ENCODE measurements around the gene FAM98C. TPM values are rescaled to one million over a fixed set of nuclear protein-coding genes. Genes with fewer than 3 reads are reported as not detected.
A peak's percentile ranks its signal among the peaks of the same experiment; 100 is the strongest.

FAM98C gene
- total RNA-seq, 2 donors from 2014 or later = 21.8 to 25.8 TPM

GRCh38 chr19:38451036-38451435 is 48.1 kb downstream of the FAM98C start:
- H3K36me3 Mint-ChIP-seq = no peaks in the 10 kb centered on the region
- DNase-seq (ENCODE audit: low spot score) = no peak

GRCh38 chr19:38451629-38452028 is 48.7 kb downstream of the FAM98C start:
- Mint-ChIP-seq H3K4me3 (no peak overlapping the region), H3K36me3 (no peaks in the 10 kb centered on the region), H3K9me3 (no peaks in the 10 kb centered on the region), H3K27me3 (peaks cover 4 to 13% of the 10 kb centered on the region in 2 donors), H3K27ac (no peak overlapping the region), H3K4me1 (ENCODE audit: low read depth in 2 of 2) (peaks cover 0 to 4% of the 10 kb centered on the region in 2 donors)
- ATAC-seq (peak in 1 of 2 donors; percentile 23), DNase-seq (ENCODE audit: low spot score) (no peak)

More at GRCh38 chr19:38451036-38451435, 48.1 kb downstream of the FAM98C start:
- ATAC-seq = no peak
- no peak overlapping the region for H3K4me3 Mint-ChIP-seq
- H3K4me1 Mint-ChIP-seq (ENCODE audit: low read depth in 2 of 2) = peaks cover 2 to 4% of the 10 kb centered on the region in 2 donors
- no peak overlapping the region for H3K27ac Mint-ChIP-seq
- no peaks in the 10 kb centered on the region for H3K9me3 Mint-ChIP-seq
- H3K27me3 Mint-ChIP-seq = peaks cover 4 to 13% of the 10 kb centered on the region in 2 donors

DNA sequence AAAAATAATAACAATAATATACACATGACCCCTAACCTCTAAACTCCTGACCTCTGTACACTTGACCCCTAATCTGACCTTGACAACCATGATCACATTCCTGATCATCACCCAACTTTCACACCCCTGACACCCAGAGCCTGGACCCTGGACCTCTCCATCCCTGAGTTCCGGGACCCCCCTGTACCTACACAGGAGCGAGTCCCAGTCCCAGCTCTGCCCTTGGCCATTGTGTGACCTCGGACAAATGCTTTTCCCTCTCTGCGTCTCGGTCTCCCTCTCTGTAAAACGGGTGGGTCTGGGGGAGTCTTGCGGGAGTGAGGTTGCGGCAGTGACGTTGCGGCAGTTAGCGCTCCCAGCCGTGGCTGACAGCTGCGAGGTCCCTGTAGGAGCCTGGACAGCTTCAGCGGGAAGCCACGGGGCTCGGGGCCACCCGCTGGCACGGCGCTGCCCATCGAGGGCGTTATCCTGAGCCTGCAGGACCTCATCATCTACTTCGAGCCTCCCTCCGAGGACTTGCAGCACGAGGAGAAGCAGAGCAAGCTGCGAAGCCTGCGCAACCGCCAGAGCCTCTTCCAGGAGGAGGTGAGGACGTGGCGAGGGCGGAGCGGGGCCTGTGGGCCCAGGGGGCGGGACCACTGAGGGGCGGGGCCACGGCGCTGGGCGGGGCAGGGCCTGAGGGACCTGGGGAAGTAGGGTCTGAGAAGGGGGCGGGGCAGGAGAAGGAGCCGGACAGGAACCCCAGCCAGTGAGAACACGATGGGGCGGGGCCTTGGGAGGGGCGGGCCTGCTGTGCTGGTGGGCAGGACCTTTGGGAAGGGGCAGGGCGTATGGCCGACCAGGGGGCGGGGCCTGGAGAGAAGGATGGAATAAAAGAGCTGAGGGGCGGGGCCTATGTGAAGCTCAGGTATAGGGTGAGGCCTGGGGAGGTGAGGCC is 49.8 kb downstream of the FAM98C start:
- peak; percentile 22 to 34 for ATAC-seq
- no peaks in the 10 kb centered on the region for H3K9me3 Mint-ChIP-seq
- H3K27ac Mint-ChIP-seq = no peak overlapping the region
- H3K36me3 Mint-ChIP-seq = no peaks in the 10 kb centered on the region
- H3K27me3 Mint-ChIP-seq = peaks cover 11 to 13% of the 10 kb centered on the region in 2 donors
- DNase-seq (ENCODE audit: low spot score) = no peak
- H3K4me3 Mint-ChIP-seq = no peak overlapping the region
- peaks cover 0 to 4% of the 10 kb centered on the region in 2 donors for H3K4me1 Mint-ChIP-seq (ENCODE audit: low read depth in 2 of 2)

DNA sequence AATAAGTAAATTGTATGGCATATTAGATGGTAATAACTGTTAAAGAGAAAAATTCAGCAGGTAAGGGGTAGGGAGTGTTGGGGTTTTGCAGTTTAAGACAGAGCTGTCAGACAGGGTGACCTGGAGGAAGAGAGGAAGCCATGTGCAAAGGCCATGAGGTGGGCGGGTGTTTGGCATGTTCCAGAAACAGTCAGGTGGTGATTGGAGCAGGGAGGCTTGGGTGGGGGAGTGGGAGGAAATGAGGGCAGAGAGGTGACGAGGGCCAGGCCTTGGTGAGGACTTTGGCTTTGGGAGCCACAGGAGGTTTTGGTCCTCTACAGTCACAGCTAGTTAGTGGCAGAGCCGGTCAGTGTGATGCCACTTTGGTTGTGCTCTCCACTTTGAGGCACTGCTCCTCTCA is 50.7 kb downstream of the FAM98C start:
- no peak for ATAC-seq
- peaks cover 0 to 4% of the 10 kb centered on the region in 2 donors for H3K4me1 Mint-ChIP-seq (ENCODE audit: low read depth in 2 of 2)
- no peak overlapping the region for H3K27ac Mint-ChIP-seq
- DNase-seq (ENCODE audit: low spot score) = no peak
- H3K36me3 Mint-ChIP-seq = no peaks in the 10 kb centered on the region
- peaks cover 12% of the 10 kb centered on the region in 2 donors for H3K27me3 Mint-ChIP-seq
- H3K4me3 Mint-ChIP-seq = no peak overlapping the region
- no peaks in the 10 kb centered on the region for H3K9me3 Mint-ChIP-seq

GRCh38 chr19:38455031-38455430 is 52.1 kb downstream of the FAM98C start:
- Mint-ChIP-seq H3K9me3 (no peaks in the 10 kb centered on the region), H3K27me3 (peaks cover 9 to 15% of the 10 kb centered on the region in 2 donors), H3K4me1 (ENCODE audit: low read depth in 2 of 2) (peaks cover 0 to 4% of the 10 kb centered on the region in 2 donors), H3K36me3 (no peaks in the 10 kb centered on the region), H3K27ac (no peak overlapping the region), H3K4me3 (no peak overlapping the region)
- ATAC-seq = no peak
- no peak for DNase-seq (ENCODE audit: low spot score)

- Mint-ChIP-seq H3K27me3 (peaks cover 10 to 13% of the 10 kb centered on the region in 2 donors), H3K27ac (no peak overlapping the region), H3K4me1 (ENCODE audit: low read depth in 2 of 2) (peaks cover 0 to 4% of the 10 kb centered on the region in 2 donors), H3K9me3 (no peaks in the 10 kb centered on the region), H3K4me3 (no peak overlapping the region), H3K36me3 (no peaks in the 10 kb centered on the region)
- ATAC-seq (no peak), DNase-seq (ENCODE audit: low spot score) (no peak)
These were observed 54.3 kb downstream of the FAM98C start for GRCh38 chr19:38457202-38457601.

GRCh38 chr19:38457690-38458405 is 55.0 kb downstream of the FAM98C start:
- H3K27me3 Mint-ChIP-seq = peaks cover 10 to 17% of the 10 kb centered on the region in 2 donors
- H3K36me3 Mint-ChIP-seq = no peaks in the 10 kb centered on the region
- peaks cover 0 to 4% of the 10 kb centered on the region in 2 donors for H3K4me1 Mint-ChIP-seq (ENCODE audit: low read depth in 2 of 2)
- no peaks in the 10 kb centered on the region for H3K9me3 Mint-ChIP-seq
- H3K4me3 Mint-ChIP-seq = no peak overlapping the region
- no peak for ATAC-seq
- H3K27ac Mint-ChIP-seq = no peak overlapping the region
- no peak for DNase-seq (ENCODE audit: low spot score)

Other genes with a start within 250 kb of the FAM98C start
- gene DPF1, start 178.9 kb upstream of the FAM98C start, total RNA-seq = under 1 TPM in 1 of 2 donors, not detected in 1; 0.12 TPM
- not detected for gene PPP1R14A, start 146.7 kb upstream of the FAM98C start, total RNA-seq
- gene SPINT2, start 138.5 kb upstream of the FAM98C start, total RNA-seq = 1 to 10 TPM; 6.9 to 9.1 TPM
- not detected for gene C19orf33, start 98.8 kb upstream of the FAM98C start, total RNA-seq
- 10 to 100 TPM; 56.0 to 59.2 TPM for gene YIF1B, start 87.1 kb upstream of the FAM98C start, total RNA-seq
- 1 to 10 TPM; 3.7 to 7.7 TPM for gene KCNK6, start 83.2 kb upstream of the FAM98C start, total RNA-seq
- gene CATSPERG, start 67.3 kb upstream of the FAM98C start, total RNA-seq = 1 to 10 TPM; 6.1 to 9.4 TPM
- gene PSMD8, start 28.5 kb upstream of the FAM98C start, total RNA-seq = 100 to 1,000 TPM; 133 to 252 TPM
- under 1 TPM in 1 of 2 donors, not detected in 1; 0.24 TPM for gene GGN, start 15.1 kb upstream of the FAM98C start, total RNA-seq
- 1 to 10 TPM; 2.5 to 4.6 TPM for gene SPRED3, start 14.4 kb upstream of the FAM98C start, total RNA-seq
- 1 to 10 TPM in 1 of 2 donors, not detected in 1; 1.9 TPM for gene RASGRP4, start 23.1 kb downstream of the FAM98C start, total RNA-seq
- under 1 TPM; 0.22 to 0.33 TPM for gene RYR1, start 30.6 kb downstream of the FAM98C start, total RNA-seq
- 100 to 1,000 TPM in 1 of 2 donors, 10 to 100 TPM in 1; 81.4 to 318 TPM for gene MAP4K1, start 214.9 kb downstream of the FAM98C start, total RNA-seq
- gene EIF3K, start 216.1 kb downstream of the FAM98C start, total RNA-seq = 100 to 1,000 TPM; 216 to 286 TPM
- gene ACTN4, start 244.6 kb downstream of the FAM98C start, total RNA-seq = 100 to 1,000 TPM; 342 to 574 TPM